ENCODE results near the gene LCN9. TPM values are rescaled to one million over a fixed set of nuclear protein-coding genes. Genes with fewer than 3 reads are reported as not detected.

The LCN9 gene
- total and polyA plus RNA-seq, 7 experiments from 2014 or later: not detected

DNA sequence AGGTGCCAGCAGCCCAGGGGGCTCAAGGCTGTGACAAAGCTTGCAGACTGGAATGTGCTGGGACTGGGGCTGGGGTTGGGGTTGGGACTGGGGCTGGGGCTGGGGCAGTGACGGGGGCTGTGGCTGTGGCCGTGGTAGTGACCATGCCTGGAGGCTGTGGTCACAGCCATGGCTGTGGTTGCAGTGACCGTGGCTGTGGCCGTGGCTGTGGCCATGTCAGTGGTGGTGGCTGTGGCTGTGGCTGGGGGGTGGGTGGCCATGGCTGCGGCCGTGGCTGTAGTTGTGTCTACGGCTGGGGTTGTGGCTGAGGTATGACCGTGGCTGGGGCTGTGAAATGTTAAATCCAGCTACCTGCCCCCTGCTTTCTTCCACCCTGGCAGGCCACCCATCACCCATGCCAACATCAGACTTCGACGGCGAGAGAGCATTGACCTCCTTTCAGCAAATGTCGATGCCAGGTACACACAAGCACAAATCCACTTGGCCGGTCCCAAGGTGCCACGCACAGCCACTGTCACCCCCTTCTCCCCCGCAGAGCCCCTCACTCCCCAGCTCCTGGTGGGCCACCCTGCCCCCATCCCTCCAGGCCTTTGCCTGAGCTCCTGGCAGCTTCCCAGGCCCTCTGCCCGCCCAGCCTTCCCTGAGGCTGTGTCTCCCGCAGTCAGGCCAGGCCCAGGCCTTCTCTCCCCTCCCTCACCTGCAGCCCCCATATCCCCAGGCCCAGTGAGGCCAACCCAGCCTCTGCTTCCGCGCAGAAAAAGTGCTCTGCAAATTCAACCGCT is 15.3 kb downstream of the LCN9 start:
- Histone ChIP-seq H3K4me3 (ENCODE audit: low read length) (no peak overlapping the region), H3K9me3 (ENCODE audit: control insufficient read depth in 2 of 3, low read length in 3 of 3) (no peaks in the 10 kb centered on the region), H3K36me3 (ENCODE audit: control insufficient read depth in 2 of 3, insufficient read depth in 3 of 3, low read length in 3 of 3) (no peaks in the 10 kb centered on the region), H3K27me3 (ENCODE audit: control insufficient read depth in 2 of 2, insufficient read depth in 2 of 2, low read length in 2 of 2) (no peaks in the 10 kb centered on the region), H3K4me1 (ENCODE audit: control insufficient read depth in 2 of 2, insufficient read depth in 2 of 2, low read length in 2 of 2) (no peaks in the 10 kb centered on the region), H3K27ac (ENCODE audit: low read depth, low read length) (no peak overlapping the region)
- Mint-ChIP-seq H3K27ac (no peak overlapping the region), H3K4me1 (no peaks in the 10 kb centered on the region), H3K27me3 (peaks cover 0 to 5% (median 0%) of the 10 kb centered on the region in 5 donors), H3K4me3 (no peak overlapping the region), H3K9me3 (peaks cover 0 to 1% (median 0%) of the 10 kb centered on the region in 11 donors), H3K36me3 (no peaks in the 10 kb centered on the region)
- CTCF ChIA-PET: no interaction called here
- no peak for DNase-seq
- ATAC-seq: no peak
- POLR2A ChIA-PET: no interaction called here
- intact Hi-C loops (cut with micrococcal nuclease): no loop called here

DNA sequence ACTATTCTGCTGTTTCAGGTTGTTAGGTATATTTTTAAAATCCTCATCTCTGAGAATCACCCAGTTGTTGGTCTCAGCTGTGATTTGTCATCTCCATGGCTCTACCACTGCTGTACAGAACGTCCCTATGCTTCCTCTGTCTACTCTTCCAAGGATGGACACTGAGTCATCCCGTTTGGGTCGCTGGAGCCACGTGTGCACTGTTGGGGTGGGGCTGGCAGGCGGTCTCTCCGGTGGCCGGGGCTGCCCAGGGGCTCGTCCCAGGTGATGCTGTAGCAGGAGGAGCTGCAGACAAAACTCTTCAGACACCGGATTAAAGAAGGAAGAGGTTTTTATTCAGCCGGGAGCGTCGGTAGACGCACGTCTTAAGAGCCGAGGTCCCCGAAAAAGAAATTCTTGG is 16.9 kb downstream of the LCN9 start:
- ChIA-PET POLR2A (no interaction called here), CTCF (no interaction called here)
- H3K36me3 Mint-ChIP-seq: no peaks in the 10 kb centered on the region
- Histone ChIP-seq H3K4me1 (ENCODE audit: control insufficient read depth in 2 of 2, insufficient read depth in 2 of 2, low read length in 2 of 2) (no peaks in the 10 kb centered on the region), H3K9me3 (ENCODE audit: control insufficient read depth in 2 of 3, low read length in 3 of 3) (no peaks in the 10 kb centered on the region), H3K4me3 (ENCODE audit: low read length) (no peak overlapping the region), H3K27ac (ENCODE audit: low read depth, low read length) (no peak overlapping the region), H3K27me3 (ENCODE audit: control insufficient read depth in 2 of 2, insufficient read depth in 2 of 2, low read length in 2 of 2) (no peaks in the 10 kb centered on the region), H3K36me3 (ENCODE audit: control insufficient read depth in 2 of 3, insufficient read depth in 3 of 3, low read length in 3 of 3) (no peaks in the 10 kb centered on the region)
- ATAC-seq: no peak
- peaks cover 0 to 13% (median 4%) of the 10 kb centered on the region in 5 donors for H3K27me3 Mint-ChIP-seq
- no peak for DNase-seq
- no peak overlapping the region for H3K4me3 Mint-ChIP-seq
- H3K27ac Mint-ChIP-seq: no peak overlapping the region
- H3K4me1 Mint-ChIP-seq: no peaks in the 10 kb centered on the region
- peaks cover 0 to 1% (median 0%) of the 10 kb centered on the region in 11 donors for H3K9me3 Mint-ChIP-seq
- intact Hi-C loops (cut with micrococcal nuclease): no loop called here

DNA sequence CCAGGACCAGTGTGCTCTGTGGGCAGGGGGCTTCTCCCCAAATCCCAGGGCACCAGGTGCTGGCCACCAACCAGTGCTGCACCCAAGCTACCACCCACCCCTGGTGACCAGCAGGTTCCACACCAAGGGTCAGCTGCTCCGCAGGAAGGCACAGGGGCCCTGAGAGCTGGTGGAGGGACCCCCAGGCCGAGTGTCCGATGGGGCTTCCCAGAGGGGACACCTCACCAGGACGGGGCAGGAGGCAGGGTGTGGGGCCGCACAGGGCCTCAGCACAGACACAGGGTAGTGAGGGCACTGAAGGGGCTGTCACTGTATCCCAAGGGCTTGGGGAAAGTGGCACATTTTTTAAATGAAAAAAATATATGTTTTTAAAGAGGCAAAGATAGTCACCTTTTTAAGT is 18.1 kb downstream of the LCN9 start:
- no peak overlapping the region for H3K4me3 Mint-ChIP-seq
- CTCF ChIA-PET: no interaction called here
- H3K27me3 Mint-ChIP-seq: peaks cover 0 to 13% (median 5%) of the 10 kb centered on the region in 5 donors
- intact Hi-C loops (cut with micrococcal nuclease): no loop called here
- no peaks in the 10 kb centered on the region for H3K4me1 Mint-ChIP-seq
- no peak for DNase-seq
- no peaks in the 10 kb centered on the region for H3K4me1 ChIP-seq (ENCODE audit: control insufficient read depth in 2 of 2, insufficient read depth in 2 of 2, low read length in 2 of 2)
- no peaks in the 10 kb centered on the region for H3K9me3 ChIP-seq (ENCODE audit: control insufficient read depth in 2 of 3, low read length in 3 of 3)
- H3K9me3 Mint-ChIP-seq: peaks cover 0 to 1% (median 0%) of the 10 kb centered on the region in 11 donors
- POLR2A ChIA-PET: no interaction called here
- no peaks in the 10 kb centered on the region for H3K36me3 Mint-ChIP-seq
- no peaks in the 10 kb centered on the region for H3K27me3 ChIP-seq (ENCODE audit: control insufficient read depth in 2 of 2, insufficient read depth in 2 of 2, low read length in 2 of 2)
- no peak for ATAC-seq
- no peak overlapping the region for H3K27ac Mint-ChIP-seq
- H3K4me3 ChIP-seq (ENCODE audit: low read length): no peak overlapping the region
- H3K36me3 ChIP-seq (ENCODE audit: control insufficient read depth in 2 of 3, insufficient read depth in 3 of 3, low read length in 3 of 3): no peaks in the 10 kb centered on the region
- no peak overlapping the region for H3K27ac ChIP-seq (ENCODE audit: low read depth, low read length)

DNA sequence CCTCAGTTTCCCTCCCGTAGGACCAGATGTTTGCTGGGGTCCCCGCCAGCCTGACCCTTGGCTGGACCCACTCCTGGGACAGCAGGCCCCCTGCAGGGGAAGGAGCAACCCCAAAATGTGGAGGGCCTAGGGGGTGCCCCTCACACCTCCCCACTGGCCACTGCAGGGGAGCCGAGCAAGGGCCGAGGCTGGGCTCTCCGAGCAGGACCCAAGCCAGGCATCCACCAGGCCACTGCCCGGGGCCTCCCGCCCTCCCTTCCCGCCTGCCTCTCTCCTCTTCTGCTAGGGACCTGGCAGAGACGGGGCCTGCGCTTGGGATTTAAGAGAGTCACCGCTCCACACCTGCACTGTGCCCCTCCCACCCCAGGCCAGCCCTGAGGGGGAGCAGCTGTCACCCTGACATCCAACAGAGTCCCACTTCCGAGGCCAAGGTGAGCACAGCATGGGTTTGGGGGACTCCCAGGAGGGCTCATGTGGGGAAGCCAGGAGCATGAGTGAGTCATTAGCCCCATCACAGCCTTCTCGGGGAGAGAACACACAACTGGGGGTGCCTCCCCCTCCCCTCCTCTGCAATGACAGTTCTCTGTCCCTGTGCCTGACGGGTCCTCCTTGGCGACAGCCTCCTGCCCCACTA is 20.4 kb downstream of the LCN9 start:
- ChIA-PET POLR2A (no interaction called here), CTCF (no interaction called here)

DNA sequence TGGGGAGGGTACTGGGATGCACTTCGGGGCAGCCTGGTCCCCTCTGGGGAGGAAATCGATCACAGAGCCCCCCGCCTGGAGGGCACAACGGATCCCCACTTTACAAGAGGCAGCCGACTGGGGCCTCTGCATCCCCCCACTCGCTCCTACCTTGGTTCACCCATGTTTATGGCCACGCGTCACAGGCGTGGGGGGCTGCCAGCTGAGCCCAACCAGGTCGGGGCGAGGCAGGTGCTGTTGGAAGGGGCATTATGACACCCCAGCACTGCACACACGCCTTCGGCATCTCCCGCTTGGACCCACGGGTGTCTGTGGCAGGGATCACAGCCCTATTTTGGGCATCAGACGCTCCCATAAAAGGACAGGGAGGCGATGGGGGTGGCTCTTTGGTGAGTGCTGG is 21.6 kb downstream of the LCN9 start:
- ATAC-seq (no peak), DNase-seq (no peak)
- Histone ChIP-seq H3K9me3 (ENCODE audit: control insufficient read depth in 2 of 3, low read length in 3 of 3) (no peaks in the 10 kb centered on the region), H3K4me3 (ENCODE audit: low read length) (no peak overlapping the region), H3K27me3 (ENCODE audit: control insufficient read depth in 2 of 2, insufficient read depth in 2 of 2, low read length in 2 of 2) (no peaks in the 10 kb centered on the region), H3K27ac (ENCODE audit: low read depth, low read length) (no peak overlapping the region), H3K4me1 (ENCODE audit: control insufficient read depth in 2 of 2, insufficient read depth in 2 of 2, low read length in 2 of 2) (no peaks in the 10 kb centered on the region), H3K36me3 (ENCODE audit: control insufficient read depth in 2 of 3, insufficient read depth in 3 of 3, low read length in 3 of 3) (no peaks in the 10 kb centered on the region)
- CTCF ChIA-PET: no interaction called here
- Mint-ChIP-seq H3K27me3 (peaks cover 0 to 13% (median 5%) of the 10 kb centered on the region in 5 donors), H3K4me3 (no peak overlapping the region), H3K9me3 (peaks cover 0 to 2% (median 0%) of the 10 kb centered on the region in 11 donors), H3K4me1 (no peaks in the 10 kb centered on the region), H3K36me3 (no peaks in the 10 kb centered on the region), H3K27ac (no peak overlapping the region)
- POLR2A ChIA-PET: no interaction called here
- intact Hi-C loops (cut with micrococcal nuclease): no loop called here

More for the DNA sequence above, 20.4 kb downstream of the LCN9 start:
- no peaks in the 10 kb centered on the region for H3K4me1 ChIP-seq (ENCODE audit: control insufficient read depth in 2 of 2, insufficient read depth in 2 of 2, low read length in 2 of 2)
- Mint-ChIP-seq H3K9me3 (no peaks in the 10 kb centered on the region), H3K36me3 (no peaks in the 10 kb centered on the region), H3K27ac (no peak overlapping the region), H3K27me3 (peaks cover 0 to 13% (median 5%) of the 10 kb centered on the region in 5 donors), H3K4me1 (no peaks in the 10 kb centered on the region), H3K4me3 (no peak overlapping the region)
- intact Hi-C loops (cut with micrococcal nuclease): no loop called here
- H3K4me3 ChIP-seq (ENCODE audit: low read length): no peak overlapping the region
- no peak overlapping the region for H3K27ac ChIP-seq (ENCODE audit: low read depth, low read length)
- ATAC-seq: no peak
- DNase-seq: no peak
- H3K36me3 ChIP-seq (ENCODE audit: control insufficient read depth in 2 of 3, insufficient read depth in 3 of 3, low read length in 3 of 3): no peaks in the 10 kb centered on the region
- no peaks in the 10 kb centered on the region for H3K27me3 ChIP-seq (ENCODE audit: control insufficient read depth in 2 of 2, insufficient read depth in 2 of 2, low read length in 2 of 2)
- H3K9me3 ChIP-seq (ENCODE audit: control insufficient read depth in 2 of 3, low read length in 3 of 3): no peaks in the 10 kb centered on the region

DNA sequence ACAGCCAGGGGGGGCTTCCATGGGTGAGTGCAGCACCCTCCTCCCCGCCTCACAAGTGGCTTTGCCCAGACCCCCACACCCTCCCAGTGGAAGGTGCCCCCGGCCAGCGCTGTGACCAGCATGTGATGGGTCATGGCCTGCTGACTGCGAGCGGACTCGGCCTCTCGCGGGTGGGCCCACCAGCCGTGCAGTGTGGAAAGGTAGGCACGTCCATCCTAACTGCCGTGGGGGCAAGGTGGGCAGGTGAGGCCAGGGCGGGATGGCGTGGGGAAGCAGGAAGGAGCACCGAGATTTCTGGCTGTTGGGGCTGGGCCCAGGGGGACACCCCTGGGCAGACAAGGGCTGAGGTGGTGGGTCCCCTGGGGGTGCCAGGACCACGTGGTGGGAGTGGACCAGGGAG is 24.1 kb downstream of the LCN9 start:
- H3K4me3 ChIP-seq (ENCODE audit: low read length): no peak overlapping the region
- H3K36me3 ChIP-seq (ENCODE audit: control insufficient read depth in 2 of 3, insufficient read depth in 3 of 3, low read length in 3 of 3): no peaks in the 10 kb centered on the region
- no peaks in the 10 kb centered on the region for H3K9me3 ChIP-seq (ENCODE audit: control insufficient read depth in 2 of 3, low read length in 3 of 3)
- CTCF ChIA-PET: no interaction called here
- POLR2A ChIA-PET: no interaction called here
- no peak overlapping the region for H3K27ac ChIP-seq (ENCODE audit: low read depth, low read length)
- DNase-seq (no peak), ATAC-seq (no peak)
- Mint-ChIP-seq H3K4me1 (no peaks in the 10 kb centered on the region), H3K4me3 (no peak overlapping the region), H3K27me3 (peaks cover 0 to 13% (median 0%) of the 10 kb centered on the region in 5 donors), H3K27ac (no peak overlapping the region), H3K36me3 (no peaks in the 10 kb centered on the region), H3K9me3 (peaks cover 0 to 2% (median 0%) of the 10 kb centered on the region in 11 donors)
- intact Hi-C loops (cut with micrococcal nuclease): no loop called here
- no peaks in the 10 kb centered on the region for H3K4me1 ChIP-seq (ENCODE audit: control insufficient read depth in 2 of 2, insufficient read depth in 2 of 2, low read length in 2 of 2)
- H3K27me3 ChIP-seq (ENCODE audit: control insufficient read depth in 2 of 2, insufficient read depth in 2 of 2, low read length in 2 of 2): no peaks in the 10 kb centered on the region

DNA sequence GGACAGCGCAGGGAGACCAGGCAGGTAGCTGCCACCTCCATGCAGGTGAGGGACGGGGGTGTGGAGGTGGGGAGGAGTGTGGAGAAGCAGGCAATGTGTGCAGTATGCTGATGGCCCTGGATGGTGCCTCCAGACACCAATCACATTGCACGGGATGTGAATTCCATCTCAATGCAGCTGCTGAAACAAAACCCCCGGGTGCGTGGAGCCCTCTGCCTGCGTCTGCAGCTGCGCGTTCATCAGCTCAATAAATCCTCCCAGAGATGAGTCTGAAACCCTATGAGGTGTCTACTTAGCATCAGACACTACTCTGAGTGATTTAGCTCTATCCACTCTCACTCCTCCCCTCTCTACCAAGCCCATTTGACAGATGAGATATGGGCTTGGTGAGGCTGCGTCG is 25.9 kb downstream of the LCN9 start:
- Histone ChIP-seq H3K9me3 (ENCODE audit: control insufficient read depth in 2 of 3, low read length in 3 of 3) (no peaks in the 10 kb centered on the region), H3K36me3 (ENCODE audit: control insufficient read depth in 2 of 3, insufficient read depth in 3 of 3, low read length in 3 of 3) (no peaks in the 10 kb centered on the region), H3K4me3 (ENCODE audit: low read length) (no peak overlapping the region), H3K4me1 (ENCODE audit: control insufficient read depth in 2 of 2, insufficient read depth in 2 of 2, low read length in 2 of 2) (no peaks in the 10 kb centered on the region), H3K27me3 (ENCODE audit: control insufficient read depth in 2 of 2, insufficient read depth in 2 of 2, low read length in 2 of 2) (no peaks in the 10 kb centered on the region), H3K27ac (ENCODE audit: low read depth, low read length) (no peak overlapping the region)
- Mint-ChIP-seq H3K27ac (no peak overlapping the region), H3K4me1 (no peaks in the 10 kb centered on the region), H3K27me3 (peaks cover 0 to 14% (median 0%) of the 10 kb centered on the region in 5 donors), H3K36me3 (no peaks in the 10 kb centered on the region), H3K4me3 (no peak overlapping the region), H3K9me3 (peaks cover 0 to 2% (median 0%) of the 10 kb centered on the region in 11 donors)
- ATAC-seq (no peak), DNase-seq (no peak)
- CTCF ChIA-PET: no interaction called here
- POLR2A ChIA-PET: no interaction called here
- intact Hi-C loops (cut with micrococcal nuclease): no loop called here
